HG02678 (cell line): ENCODE results near the gene UBL4A.

Experiments
- ATAC-seq: cut with Tn5 transposase; IDR thresholded peaks from one replicate; pipeline ENCODE4 v1.9.1; 2021; ENCODE audit warnings: mild to moderate bottlenecking, moderate library complexity; ENCODE audit not compliant: unreplicated experiment

UBL4A gene

GRCh38 chrX:154484255-154485149, 1.9 kb downstream of the UBL4A start:
- ATAC-seq, result no peak

- ATAC-seq, result no peak
Observed at GRCh38 chrX:154483325-154483724, 3.1 kb downstream of the UBL4A start.

GRCh38 chrX:154482786-154483185, 3.6 kb downstream of the UBL4A start:
- ATAC-seq, result no peak

GRCh38 chrX:154481911-154482601, 4.4 kb downstream of the UBL4A start:
- no peak for ATAC-seq

- no peak for ATAC-seq
Observed at GRCh38 chrX:154481195-154481594, 5.2 kb downstream of the UBL4A start.

- ATAC-seq, result peak; percentile 88
Observed at GRCh38 chrX:154478728-154479622, 7.4 kb downstream of the UBL4A start, which contains the start of gene LAGE3. Gene LAGE3 (minus strand): TSS chrX:154479281. CDS start chrX:154478915, 366 bp downstream.

- ATAC-seq, result no peak
Observed at GRCh38 chrX:154477891-154478477, 8.4 kb downstream of the UBL4A start.

GRCh38 chrX:154476821-154477220, 9.6 kb downstream of the UBL4A start:
- ATAC-seq, result no peak

GRCh38 chrX:154473683-154474082, 12.7 kb downstream of the UBL4A start:
- no peak for ATAC-seq

GRCh38 chrX:154472685-154473632, 13.5 kb downstream of the UBL4A start:
- no peak for ATAC-seq

- ATAC-seq, result no peak
Observed at GRCh38 chrX:154471839-154472684, 14.4 kb downstream of the UBL4A start.

GRCh38 chrX:154470914-154471568, 15.4 kb downstream of the UBL4A start:
- no peak for ATAC-seq

- no peak for ATAC-seq
Observed at GRCh38 chrX:154470434-154470833, 16.0 kb downstream of the UBL4A start.

GRCh38 chrX:154469880-154470279, 16.5 kb downstream of the UBL4A start:
- no peak for ATAC-seq

GRCh38 chrX:154469114-154469513, 17.3 kb downstream of the UBL4A start:
- no peak for ATAC-seq

- ATAC-seq, result no peak
Observed at GRCh38 chrX:154468217-154468616, 18.2 kb downstream of the UBL4A start.

- ATAC-seq, result no peak
Observed at GRCh38 chrX:154467556-154467955, 18.9 kb downstream of the UBL4A start.

- ATAC-seq, result no peak
Observed at GRCh38 chrX:154466907-154467306, 19.5 kb downstream of the UBL4A start.
